Upper lobe of left lung (tissue), 6 donors: ENCODE measurements around the gene TEDDM1. TPM values are rescaled to one million over a fixed set of nuclear protein-coding genes. Genes with fewer than 3 reads are reported as not detected.

ENCODE experiments used
- ATAC-seq, 2 donors: fragments of 200-7000 bp; cut with Tn5 transposase; one replicate each; pipeline ENCODE4 v1.9.1; 2022; ENCODE audit warnings: mild to moderate bottlenecking in 2 of 2, moderate library complexity in 2 of 2; ENCODE audit not compliant: low FRiP score in 2 of 2
- DNase-seq, 2 donors: peaks; one replicate each; pipeline ENCODE4 v3.0.0-alpha.2; 2019 to 2020
- H3K27ac ChIP-seq, 4 donors: fragments of 200-600 bp; sonication (generic); one replicate each; pipeline ENCODE4 v1.5.1; 2016 to 2019
- H3K27me3 ChIP-seq, 4 donors: fragments of 200-600 bp; sonication (generic); one replicate each; pipeline ENCODE4 v1.5.1; 2017 to 2019
- H3K36me3 ChIP-seq, 4 donors: fragments of 200-600 bp; sonication (generic); one replicate each; pipeline ENCODE4 v1.5.1; 2016 to 2019
- H3K4me1 ChIP-seq, 4 donors: fragments of 200-600 bp; sonication (generic); one replicate each; pipeline ENCODE4 v1.5.1; 2018 to 2019
- H3K4me3 ChIP-seq, 4 donors: fragments of 200-600 bp; sonication (generic); one replicate each; pipeline ENCODE4 v1.5.1; 2017 to 2019; ENCODE audit warnings: mild to moderate bottlenecking in 2 of 4, moderate library complexity in 1 of 4
- H3K9me3 ChIP-seq, 4 donors: fragments of 200-600 bp; sonication (generic); one replicate each; pipeline ENCODE4 v1.5.1; 2018 to 2019
- CTCF ChIP-seq, 6 experiments: fragments of 450-650 bp in 4 of 6; fragments of 200-600 bp in 2 of 6; sonication (generic) in 2 of 6; IDR thresholded peaks; one replicate each; pipeline ENCODE4 v1.5.1; 2016 to 2019; ENCODE audit warnings: antibody characterized with exemption in 6 of 6
- EP300 ChIP-seq, 4 donors: sonication (generic); formaldehyde crosslinking; IDR thresholded peaks; one replicate each; pipeline ENCODE4 v1.5.1; 2017; ENCODE audit warnings: antibody characterized with exemption in 4 of 4, control low read depth in 2 of 4
- POLR2A ChIP-seq, 4 donors: fragments of 450-650 bp; IDR thresholded peaks; one replicate each; pipeline ENCODE4 v1.5.1; 2016 to 2017; ENCODE audit warnings: antibody characterized with exemption in 4 of 4, mild to moderate bottlenecking in 2 of 4
- POLR2AphosphoS5 ChIP-seq, 2 donors: sonication (generic); formaldehyde crosslinking; IDR thresholded peaks; one replicate each; pipeline ENCODE4 v1.5.1; 2017; ENCODE audit warnings: antibody characterized with exemption in 2 of 2
- WGBS, 2 donors: methylation state at CpG; one replicate each; pipeline ENCODE4 v1.1.5; 2017 to 2018; 5-methylcytosine and 5-hydroxymethylcytosine counted together
- total RNA-seq, 6 donors: library from RNA; depleted of rRNA in 4 of 6; stranded (reverse); fragments of >200 nt in 4 of 6; gene quantifications; one replicate each; pipeline versions ENCODE4 v1.1.0 to v1.2.1, GENCODE V29; 2016 to 2021
- donor health status: DM: no; HTN: no; CAD: no; lungs with moderate emphysema.
- donor health status: DM: no; HTN: yes; CAD: no; lungs with severe emphysema.

The TEDDM1 gene
- total RNA-seq, 6 donors from 2014 or later, result not detected

GRCh38 chr1:182415789-182416188 lies 15.3 kb upstream of the TEDDM1 start:
- TF ChIP-seq CTCF (IDR thresholded peaks at IDR 0.05) (no peak), EP300 (IDR thresholded peaks at IDR 0.05) (no peak), POLR2A (IDR thresholded peaks at IDR 0.05) (no peak), POLR2AphosphoS5 (IDR thresholded peaks at IDR 0.05) (no peak)
- peak in 1 of 2 donors; percentile 40 for ATAC-seq
- Histone ChIP-seq H3K27me3 (no peaks in the 10 kb centered on the region), H3K4me3 (no peak overlapping the region), H3K4me1 (no peaks in the 10 kb centered on the region), H3K36me3 (no peaks in the 10 kb centered on the region), H3K9me3 (no peaks in the 10 kb centered on the region), H3K27ac (no peak overlapping the region)
- DNase-seq, result no peak
- 44 to 50% methylated on average over 1 of the region's 1 CpG for WGBS, 2 donors

DNA sequence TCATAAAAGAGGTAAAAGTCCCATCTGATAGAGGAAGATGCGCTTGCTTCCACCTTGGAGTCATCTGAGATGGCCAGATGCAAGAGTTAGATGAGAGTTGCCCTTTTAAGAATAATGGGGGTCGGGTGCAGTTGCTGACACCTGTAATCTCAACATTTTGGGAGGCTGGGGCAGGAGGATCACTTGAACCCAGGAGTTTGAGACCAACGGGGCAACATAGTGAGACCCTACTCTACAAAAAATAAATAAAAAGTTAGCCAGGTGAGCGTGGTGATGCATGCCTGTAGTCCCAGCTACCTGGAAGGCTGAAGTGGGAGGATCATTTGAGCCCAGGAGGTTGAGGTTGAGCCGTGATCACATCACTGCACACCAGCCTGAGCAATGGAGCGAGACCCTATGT lies 13.5 kb upstream of the TEDDM1 start:
- Histone ChIP-seq H3K36me3 (no peaks in the 10 kb centered on the region), H3K27me3 (no peaks in the 10 kb centered on the region), H3K4me1 (peaks cover 0 to 6% (median 0%) of the 10 kb centered on the region in 4 donors), H3K9me3 (no peaks in the 10 kb centered on the region), H3K27ac (no peak overlapping the region), H3K4me3 (no peak overlapping the region)
- 85 to 90% methylated on average over 6 of the region's 6 CpGs for WGBS, 2 donors
- no peak for TF ChIP-seq POLR2A (IDR thresholded peaks at IDR 0.05)
- no peak for TF ChIP-seq POLR2AphosphoS5 (IDR thresholded peaks at IDR 0.05)
- no peak for TF ChIP-seq EP300 (IDR thresholded peaks at IDR 0.05)
- TF ChIP-seq CTCF (IDR thresholded peaks at IDR 0.05), result no peak
- no peak for ATAC-seq
- no peak for DNase-seq

DNA sequence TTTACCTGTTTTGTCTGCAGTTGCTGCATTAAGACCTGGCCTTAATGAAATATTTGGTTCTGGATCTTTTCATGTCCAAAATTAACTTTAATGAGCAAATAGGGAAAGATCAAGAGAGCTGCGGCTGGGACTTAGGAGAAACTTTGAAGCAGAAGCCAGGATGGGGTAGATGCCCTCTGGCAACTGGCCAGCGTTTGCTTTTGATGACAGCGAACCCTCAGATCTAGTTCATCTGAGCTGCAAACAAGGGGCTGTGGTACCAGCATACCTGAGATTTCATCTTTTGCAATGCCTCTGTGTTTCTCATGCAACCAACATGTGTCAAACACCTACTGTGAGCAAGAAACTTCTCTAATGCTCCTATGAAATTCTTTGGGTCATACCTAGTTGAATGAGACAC lies 13.0 kb upstream of the TEDDM1 start:
- WGBS, 2 donors, result 89 to 91% methylated on average over 3 of the region's 3 CpGs

GRCh38 chr1:182410620-182411273 lies 10.3 kb upstream of the TEDDM1 start:
- no peak overlapping the region for H3K4me3 ChIP-seq
- DNase-seq (no peak), ATAC-seq (peak in 1 of 2 donors; percentile 32)
- H3K9me3 ChIP-seq, result peaks cover 0 to under 1% (median under 1%) of the 10 kb centered on the region in 4 donors
- no peaks in the 10 kb centered on the region for H3K36me3 ChIP-seq
- no peaks in the 10 kb centered on the region for H3K27me3 ChIP-seq
- H3K4me1 ChIP-seq, result peaks cover 0 to 6% (median 0%) of the 10 kb centered on the region in 4 donors
- H3K27ac ChIP-seq, result no peak overlapping the region
- 55 to 71% methylated on average over 1 of the region's 1 CpG for WGBS, 2 donors
- no peak for TF ChIP-seq POLR2AphosphoS5 (IDR thresholded peaks at IDR 0.05)
- no peak for TF ChIP-seq EP300 (IDR thresholded peaks at IDR 0.05)
- no peak for TF ChIP-seq CTCF (IDR thresholded peaks at IDR 0.05)
- TF ChIP-seq POLR2A (IDR thresholded peaks at IDR 0.05), result no peak

More for the DNA sequence above, 13.0 kb upstream of the TEDDM1 start:
- no peak for TF ChIP-seq POLR2AphosphoS5 (IDR thresholded peaks at IDR 0.05)
- Histone ChIP-seq H3K27ac (no peak overlapping the region), H3K36me3 (no peaks in the 10 kb centered on the region), H3K9me3 (no peaks in the 10 kb centered on the region), H3K4me1 (peaks cover 0 to 6% (median 0%) of the 10 kb centered on the region in 4 donors), H3K4me3 (no peak overlapping the region), H3K27me3 (no peaks in the 10 kb centered on the region)
- DNase-seq, result no peak
- ATAC-seq, result no peak

- Histone ChIP-seq H3K4me1 (peaks cover 0 to 6% (median 0%) of the 10 kb centered on the region in 4 donors), H3K4me3 (no peak overlapping the region), H3K27me3 (no peaks in the 10 kb centered on the region), H3K9me3 (peaks cover 0 to 5% (median 2%) of the 10 kb centered on the region in 4 donors), H3K36me3 (no peaks in the 10 kb centered on the region), H3K27ac (no peak overlapping the region)
- TF ChIP-seq POLR2AphosphoS5 (IDR thresholded peaks at IDR 0.05) (no peak), EP300 (IDR thresholded peaks at IDR 0.05) (no peak), CTCF (IDR thresholded peaks at IDR 0.05) (no peak), POLR2A (IDR thresholded peaks at IDR 0.05) (no peak)
- 75 to 76% methylated on average over 4 of the region's 4 CpGs for WGBS, 2 donors
- DNase-seq (no peak), ATAC-seq (no peak)
Measured at GRCh38 chr1:182410138-182410537, 9.7 kb upstream of the TEDDM1 start.
